GM20000 (cell line): Measurements from ENCODE around the gene CDH22.

Experiments
- DNase-seq: peaks from one replicate; pipeline ENCODE4 v3.0.0; 2012; ENCODE audit warnings: low spot score
- CTCF ChIP-seq: IDR thresholded peaks from 2 replicates; pipeline ENCODE4 v1.5.1; 2012; ENCODE audit warnings: mild to moderate bottlenecking, control low read depth; ENCODE audit errors: extremely low read depth, missing control alignments

The CDH22 gene

GRCh38 chr20:46267108-46268105 is 40.9 kb downstream of the CDH22 start:
- DNase-seq = no peak

GRCh38 chr20:46265539-46265938 is 42.8 kb downstream of the CDH22 start:
- DNase-seq = no peak
- no peak for TF ChIP-seq CTCF

More at GRCh38 chr20:46267108-46268105, 40.9 kb downstream of the CDH22 start:
- TF ChIP-seq CTCF = no peak

GRCh38 chr20:46264391-46265266 is 43.7 kb downstream of the CDH22 start:
- no peak for DNase-seq
- TF ChIP-seq CTCF = no peak

- no peak for DNase-seq
- no peak for TF ChIP-seq CTCF
These were observed 46.6 kb downstream of the CDH22 start for GRCh38 chr20:46261456-46262253.

DNA sequence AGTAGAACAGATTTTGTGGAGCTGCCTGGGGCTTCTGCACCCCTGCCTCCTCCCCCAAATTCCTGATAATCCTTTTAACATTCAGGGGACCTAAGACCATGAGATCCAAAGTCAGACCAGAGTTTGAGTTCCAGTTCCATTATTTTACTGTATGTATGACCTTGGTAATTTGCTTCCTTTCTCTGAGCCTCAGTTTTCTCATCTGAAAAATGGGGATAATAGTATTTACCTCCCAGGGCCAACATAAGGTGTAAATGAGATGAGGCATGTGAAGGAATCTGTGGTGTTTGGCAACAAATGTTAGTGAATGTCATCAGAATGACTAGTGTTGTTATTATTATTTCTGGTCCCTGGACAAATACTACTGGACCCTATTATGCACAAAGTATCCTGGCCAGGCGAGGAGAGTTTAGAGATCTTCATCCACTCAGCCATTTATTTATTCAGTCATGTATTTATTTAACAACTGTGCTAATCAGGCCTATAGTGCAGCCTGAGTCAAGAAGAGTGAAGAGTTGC is 47.3 kb downstream of the CDH22 start:
- DNase-seq = no peak
- TF ChIP-seq CTCF = no peak

- DNase-seq = no peak
- TF ChIP-seq CTCF = no peak
These were observed 47.8 kb downstream of the CDH22 start for GRCh38 chr20:46260480-46260879.
